ENCODE measurements around the gene RNF31. TPM values are rescaled to one million over a fixed set of nuclear protein-coding genes. Genes with fewer than 3 reads are reported as not detected.

RNF31 gene
- total and polyA plus RNA-seq, 2 donors, result 44.9 to 105 TPM

- H3K4me1 ChIP-seq (ENCODE audit: control insufficient read depth in 2 of 2, insufficient read depth in 2 of 2, low read length in 2 of 2), result peaks cover 6 to 34% of the 10 kb centered on the region in 2 donors
- WGBS, result under 1% methylated on average over 12 of the region's 12 CpGs
- peaks cover 69 to 78% of the 10 kb centered on the region in 2 donors for H3K36me3 ChIP-seq (ENCODE audit: control insufficient read depth in 2 of 2, insufficient read depth in 2 of 2, low read length in 1 of 2)
- H3K27me3 ChIP-seq (ENCODE audit: control insufficient read depth in 2 of 2, insufficient read depth in 1 of 2, low read length in 1 of 2), result no peaks in the 10 kb centered on the region
- peak within 1 kb of the TSS; percentile 93 to 96 for H3K27ac ChIP-seq (ENCODE audit: low read depth in 1 of 2, low read length in 1 of 2)
- peak; percentile 94 to 99 (median 99) for DNase-seq (ENCODE audit: low read depth in 6 of 9, low spot score in 9 of 9)
- peak within 1 kb of the TSS; percentile 85 to 88 for H3K4me3 ChIP-seq (ENCODE audit: low read length in 2 of 2)
- no peaks in the 10 kb centered on the region for H3K9me3 ChIP-seq (ENCODE audit: control insufficient read depth in 2 of 2, insufficient read depth in 1 of 2, low read length in 1 of 2)
Measured at GRCh38 chr14:24160850-24161804, 13.8 kb downstream of the RNF31 start, which contains the start of gene IRF9. Gene IRF9 (plus strand): TSS chr14:24161265. CDS start chr14:24162145, 880 bp downstream.

- DNase-seq (ENCODE audit: low read depth in 6 of 9, low spot score in 9 of 9), result no peak
- H3K4me1 ChIP-seq (ENCODE audit: control insufficient read depth in 2 of 2, insufficient read depth in 2 of 2, low read length in 2 of 2), result peaks cover 6 to 34% of the 10 kb centered on the region in 2 donors
- WGBS, result 85% methylated on average over 8 of the region's 8 CpGs
- no peaks in the 10 kb centered on the region for H3K9me3 ChIP-seq (ENCODE audit: control insufficient read depth in 2 of 2, insufficient read depth in 1 of 2, low read length in 1 of 2)
- H3K36me3 ChIP-seq (ENCODE audit: control insufficient read depth in 2 of 2, insufficient read depth in 2 of 2, low read length in 1 of 2), result peaks cover 68 to 79% of the 10 kb centered on the region in 2 donors
- peak overlapping the region; percentile 85 to 88 for H3K4me3 ChIP-seq (ENCODE audit: low read length in 2 of 2)
- H3K27me3 ChIP-seq (ENCODE audit: control insufficient read depth in 2 of 2, insufficient read depth in 1 of 2, low read length in 1 of 2), result no peaks in the 10 kb centered on the region
- peak overlapping the region; percentile 38 to 93 for H3K27ac ChIP-seq (ENCODE audit: low read depth in 1 of 2, low read length in 1 of 2)
Measured at GRCh38 chr14:24162093-24162492, 14.8 kb downstream of the RNF31 start.

- 97% methylated on average over 14 of the region's 14 CpGs for WGBS
- DNase-seq (ENCODE audit: low read depth in 6 of 9, low spot score in 9 of 9), result no peak
- H3K36me3 ChIP-seq (ENCODE audit: control insufficient read depth in 2 of 2, insufficient read depth in 2 of 2, low read length in 1 of 2), result peaks cover 59 to 71% of the 10 kb centered on the region in 2 donors
- H3K4me3 ChIP-seq (ENCODE audit: low read length in 2 of 2), result no peak overlapping the region
- no peak overlapping the region for H3K27ac ChIP-seq (ENCODE audit: low read depth in 1 of 2, low read length in 1 of 2)
- no peaks in the 10 kb centered on the region for H3K27me3 ChIP-seq (ENCODE audit: control insufficient read depth in 2 of 2, insufficient read depth in 1 of 2, low read length in 1 of 2)
- H3K9me3 ChIP-seq (ENCODE audit: control insufficient read depth in 2 of 2, insufficient read depth in 1 of 2, low read length in 1 of 2), result no peaks in the 10 kb centered on the region
- H3K4me1 ChIP-seq (ENCODE audit: control insufficient read depth in 2 of 2, insufficient read depth in 2 of 2, low read length in 2 of 2), result peaks cover 6 to 34% of the 10 kb centered on the region in 2 donors
Measured at GRCh38 chr14:24164518-24164991, 17.3 kb downstream of the RNF31 start.

- H3K36me3 ChIP-seq (ENCODE audit: control insufficient read depth in 2 of 2, insufficient read depth in 2 of 2, low read length in 1 of 2), result peaks cover 47 to 60% of the 10 kb centered on the region in 2 donors
- WGBS, result 97% methylated on average over 5 of the region's 5 CpGs
- H3K4me3 ChIP-seq (ENCODE audit: low read length in 2 of 2), result no peak overlapping the region
- H3K4me1 ChIP-seq (ENCODE audit: control insufficient read depth in 2 of 2, insufficient read depth in 2 of 2, low read length in 2 of 2), result peaks cover 4 to 28% of the 10 kb centered on the region in 2 donors
- no peak overlapping the region for H3K27ac ChIP-seq (ENCODE audit: low read depth in 1 of 2, low read length in 1 of 2)
- no peaks in the 10 kb centered on the region for H3K27me3 ChIP-seq (ENCODE audit: control insufficient read depth in 2 of 2, insufficient read depth in 1 of 2, low read length in 1 of 2)
- DNase-seq (ENCODE audit: low read depth in 6 of 9, low spot score in 9 of 9), result no peak
- H3K9me3 ChIP-seq (ENCODE audit: control insufficient read depth in 2 of 2, insufficient read depth in 1 of 2, low read length in 1 of 2), result no peaks in the 10 kb centered on the region
Measured at GRCh38 chr14:24165785-24166184, 18.5 kb downstream of the RNF31 start.

- no peak for DNase-seq (ENCODE audit: low read depth in 6 of 9, low spot score in 9 of 9)
- H3K27ac ChIP-seq (ENCODE audit: low read depth in 1 of 2, low read length in 1 of 2), result no peak overlapping the region
- H3K27me3 ChIP-seq (ENCODE audit: control insufficient read depth in 2 of 2, insufficient read depth in 1 of 2, low read length in 1 of 2), result no peaks in the 10 kb centered on the region
- H3K4me1 ChIP-seq (ENCODE audit: control insufficient read depth in 2 of 2, insufficient read depth in 2 of 2, low read length in 2 of 2), result peaks cover 6 to 36% of the 10 kb centered on the region in 2 donors
- WGBS, result 95% methylated on average over 3 of the region's 3 CpGs
- H3K9me3 ChIP-seq (ENCODE audit: control insufficient read depth in 2 of 2, insufficient read depth in 1 of 2, low read length in 1 of 2), result no peaks in the 10 kb centered on the region
- no peak overlapping the region for H3K4me3 ChIP-seq (ENCODE audit: low read length in 2 of 2)
- peaks cover 47 to 55% of the 10 kb centered on the region in 2 donors for H3K36me3 ChIP-seq (ENCODE audit: control insufficient read depth in 2 of 2, insufficient read depth in 2 of 2, low read length in 1 of 2)
Measured at GRCh38 chr14:24167469-24168114, 20.3 kb downstream of the RNF31 start.

GRCh38 chr14:24171422-24172260 is 24.3 kb downstream of the RNF31 start, which contains the start of gene REC8:
Gene REC8 (plus strand): TSS chr14:24172080. CDS start chr14:24172553, 473 bp downstream.
- Histone ChIP-seq H3K9me3 (ENCODE audit: control insufficient read depth in 2 of 2, insufficient read depth in 1 of 2, low read length in 1 of 2) (no peaks in the 10 kb centered on the region), H3K36me3 (ENCODE audit: control insufficient read depth in 2 of 2, insufficient read depth in 2 of 2, low read length in 1 of 2) (peaks cover 20 to 44% of the 10 kb centered on the region in 2 donors), H3K27ac (ENCODE audit: low read depth in 1 of 2, low read length in 1 of 2) (peak within 1 kb of the TSS; percentile 48 to 79), H3K4me1 (ENCODE audit: control insufficient read depth in 2 of 2, insufficient read depth in 2 of 2, low read length in 2 of 2) (peaks cover 6 to 43% of the 10 kb centered on the region in 2 donors), H3K4me3 (ENCODE audit: low read length in 2 of 2) (peak within 1 kb of the TSS; percentile 48 to 67), H3K27me3 (ENCODE audit: control insufficient read depth in 2 of 2, insufficient read depth in 1 of 2, low read length in 1 of 2) (no peaks in the 10 kb centered on the region)
- peak in 7 of 9 donors; percentile 59 to 94 (median 85) for DNase-seq (ENCODE audit: low read depth in 6 of 9, low spot score in 9 of 9)
- 8% methylated on average over 63 of the region's 63 CpGs for WGBS

- Histone ChIP-seq H3K4me3 (ENCODE audit: low read length in 2 of 2) (peak overlapping the region; percentile 48 to 67), H3K27me3 (ENCODE audit: control insufficient read depth in 2 of 2, insufficient read depth in 1 of 2, low read length in 1 of 2) (no peaks in the 10 kb centered on the region), H3K27ac (ENCODE audit: low read depth in 1 of 2, low read length in 1 of 2) (peak overlapping the region; percentile 36 to 79), H3K36me3 (ENCODE audit: control insufficient read depth in 2 of 2, insufficient read depth in 2 of 2, low read length in 1 of 2) (peaks cover 22 to 45% of the 10 kb centered on the region in 2 donors), H3K9me3 (ENCODE audit: control insufficient read depth in 2 of 2, insufficient read depth in 1 of 2, low read length in 1 of 2) (no peaks in the 10 kb centered on the region), H3K4me1 (ENCODE audit: control insufficient read depth in 2 of 2, insufficient read depth in 2 of 2, low read length in 2 of 2) (peaks cover 6 to 43% of the 10 kb centered on the region in 2 donors)
- DNase-seq (ENCODE audit: low read depth in 6 of 9, low spot score in 9 of 9), result peak in 2 of 9 donors; percentile 21 to 44
- 19% methylated on average over 30 of the region's 30 CpGs for WGBS
Measured at GRCh38 chr14:24172261-24172860, 25.1 kb downstream of the RNF31 start.

- DNase-seq (ENCODE audit: low read depth in 6 of 9, low spot score in 9 of 9), result peak in 4 of 9 donors; percentile 26 to 75 (median 56)
- Histone ChIP-seq H3K27ac (ENCODE audit: low read depth in 1 of 2, low read length in 1 of 2) (peak overlapping the region; percentile 31 to 79), H3K4me1 (ENCODE audit: control insufficient read depth in 2 of 2, insufficient read depth in 2 of 2, low read length in 2 of 2) (peaks cover 6 to 43% of the 10 kb centered on the region in 2 donors), H3K36me3 (ENCODE audit: control insufficient read depth in 2 of 2, insufficient read depth in 2 of 2, low read length in 1 of 2) (peaks cover 24 to 45% of the 10 kb centered on the region in 2 donors), H3K9me3 (ENCODE audit: control insufficient read depth in 2 of 2, insufficient read depth in 1 of 2, low read length in 1 of 2) (no peaks in the 10 kb centered on the region), H3K4me3 (ENCODE audit: low read length in 2 of 2) (peak overlapping the region; percentile 48 to 67), H3K27me3 (ENCODE audit: control insufficient read depth in 2 of 2, insufficient read depth in 1 of 2, low read length in 1 of 2) (no peaks in the 10 kb centered on the region)
- 49% methylated on average over 20 of the region's 20 CpGs for WGBS
Measured at GRCh38 chr14:24172871-24173281, 25.6 kb downstream of the RNF31 start.
